ENCODE measurements around the gene OR2L8. TPM values are rescaled to one million over a fixed set of nuclear protein-coding genes. Genes with fewer than 3 reads are reported as not detected.

The OR2L8 gene
- total RNA-seq, 1 donor from 2014 or later, result not detected

DNA sequence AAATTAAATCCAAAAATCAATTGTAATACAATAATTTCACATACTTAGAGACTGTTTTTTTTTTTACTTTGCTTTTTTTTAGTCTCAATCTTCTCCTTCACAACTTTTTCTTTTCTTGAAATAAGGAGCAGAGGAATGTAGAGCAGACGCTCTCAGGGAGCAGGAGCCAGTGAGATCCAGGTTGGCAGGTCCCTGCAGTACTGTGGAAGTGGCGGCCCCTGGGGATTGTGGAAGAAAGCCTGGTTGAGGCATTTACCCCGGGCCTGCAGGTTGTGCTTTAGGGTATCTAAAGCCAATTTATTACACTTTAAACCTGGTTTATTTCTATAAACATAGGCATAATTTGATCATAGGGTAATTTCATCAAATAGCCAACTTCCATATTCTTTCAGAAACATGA is 24.7 kb upstream of the OR2L8 start:
- Histone ChIP-seq H3K27ac (ENCODE audit: low read depth, low read length) (no peak overlapping the region), H3K4me3 (ENCODE audit: insufficient read depth, low read depth, low read length) (no peak overlapping the region), H3K79me2 (ENCODE audit: insufficient read depth, low read length) (no peaks in the 10 kb centered on the region), H3K27me3 (ENCODE audit: insufficient read depth, low read length) (no peaks in the 10 kb centered on the region), H3K4me1 (ENCODE audit: insufficient read depth, low read length) (no peaks in the 10 kb centered on the region), H3K36me3 (ENCODE audit: insufficient read depth, low read length) (no peaks in the 10 kb centered on the region), H3K9me3 (ENCODE audit: insufficient read depth, low read depth, low read length) (peaks cover 4% of the 10 kb centered on the region), H4K20me1 (ENCODE audit: insufficient read depth, low read length) (no peaks in the 10 kb centered on the region), H3K9ac (ENCODE audit: low read length) (no peak overlapping the region), H2AFZ (ENCODE audit: low read depth, low read length) (no peak overlapping the region), H3K4me2 (ENCODE audit: low read length) (no peak overlapping the region)
- Mint-ChIP-seq H3K27me3 (ENCODE audit: low read depth, unreplicated experiment) (no peaks in the 10 kb centered on the region), H3K4me3 (ENCODE audit: unreplicated experiment) (no peak overlapping the region), H3K4me1 (ENCODE audit: low read depth, unreplicated experiment) (no peaks in the 10 kb centered on the region), H3K27ac (ENCODE audit: unreplicated experiment) (no peak overlapping the region), H3K36me3 (ENCODE audit: low read depth, unreplicated experiment) (no peaks in the 10 kb centered on the region), H3K9me3 (ENCODE audit: unreplicated experiment) (no peaks in the 10 kb centered on the region)
- no peak for DNase-seq (ENCODE audit: low read depth)
- no peak for FAIRE-seq
- TF ChIP-seq EZH2 (IDR thresholded peaks at IDR 0.05; ENCODE audit: insufficient read depth, low read length), result no peak
- TF ChIP-seq, protein P1, sequence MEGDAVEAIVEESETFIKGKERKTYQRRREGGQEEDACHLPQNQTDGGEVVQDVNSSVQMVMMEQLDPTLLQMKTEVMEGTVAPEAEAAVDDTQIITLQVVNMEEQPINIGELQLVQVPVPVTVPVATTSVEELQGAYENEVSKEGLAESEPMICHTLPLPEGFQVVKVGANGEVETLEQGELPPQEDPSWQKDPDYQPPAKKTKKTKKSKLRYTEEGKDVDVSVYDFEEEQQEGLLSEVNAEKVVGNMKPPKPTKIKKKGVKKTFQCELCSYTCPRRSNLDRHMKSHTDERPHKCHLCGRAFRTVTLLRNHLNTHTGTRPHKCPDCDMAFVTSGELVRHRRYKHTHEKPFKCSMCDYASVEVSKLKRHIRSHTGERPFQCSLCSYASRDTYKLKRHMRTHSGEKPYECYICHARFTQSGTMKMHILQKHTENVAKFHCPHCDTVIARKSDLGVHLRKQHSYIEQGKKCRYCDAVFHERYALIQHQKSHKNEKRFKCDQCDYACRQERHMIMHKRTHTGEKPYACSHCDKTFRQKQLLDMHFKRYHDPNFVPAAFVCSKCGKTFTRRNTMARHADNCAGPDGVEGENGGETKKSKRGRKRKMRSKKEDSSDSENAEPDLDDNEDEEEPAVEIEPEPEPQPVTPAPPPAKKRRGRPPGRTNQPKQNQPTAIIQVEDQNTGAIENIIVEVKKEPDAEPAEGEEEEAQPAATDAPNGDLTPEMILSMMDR (IDR thresholded peaks at IDR 0.05; ENCODE audit: insufficient read depth, low read depth, low read length), result no peak

DNA sequence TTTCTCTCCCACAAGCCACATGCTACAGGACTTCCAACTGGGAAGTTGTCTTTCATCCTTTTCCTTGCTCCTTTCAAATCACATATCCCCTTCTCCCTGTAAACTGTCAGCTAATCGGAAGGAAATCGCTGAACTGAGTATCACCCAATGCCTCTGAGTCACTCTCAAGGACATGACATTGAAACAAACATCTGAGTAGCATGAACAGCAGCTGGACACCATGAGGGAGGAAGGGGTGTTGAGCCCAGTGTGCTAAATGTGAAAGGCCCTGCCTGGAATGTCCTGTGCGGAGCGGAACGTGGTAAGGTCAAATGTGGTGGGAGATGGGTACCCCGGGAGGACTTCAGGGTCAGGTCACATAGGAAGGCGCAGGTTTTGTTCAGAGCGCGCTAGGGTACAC is 23.8 kb upstream of the OR2L8 start, which contains the start of gene OR2AJ1:
TSS of gene OR2AJ1 (plus strand) at position 22 of the 400 bp plus-strand sequence. CDS start 8,880 bp downstream, outside the sequence.
- no peaks in the 10 kb centered on the region for H3K36me3 Mint-ChIP-seq (ENCODE audit: low read depth, unreplicated experiment)

DNA sequence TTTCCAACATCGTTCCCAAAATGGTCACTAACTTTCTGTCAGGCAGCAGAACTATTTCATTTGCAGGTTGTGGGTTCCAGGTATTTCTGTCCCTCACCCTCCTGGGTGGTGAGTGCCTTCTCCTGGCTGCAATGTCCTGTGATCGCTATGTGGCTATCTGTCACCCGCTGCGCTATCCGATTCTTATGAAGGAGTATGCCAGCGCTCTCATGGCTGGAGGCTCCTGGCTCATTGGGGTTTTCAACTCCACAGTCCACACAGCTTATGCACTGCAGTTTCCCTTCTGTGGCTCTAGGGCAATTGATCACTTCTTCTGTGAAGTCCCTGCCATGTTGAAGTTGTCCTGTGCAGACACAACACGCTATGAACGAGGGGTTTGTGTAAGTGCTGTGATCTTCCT is 14.7 kb upstream of the OR2L8 start:
- H3K27ac Mint-ChIP-seq (ENCODE audit: unreplicated experiment), result no peak overlapping the region
- Histone ChIP-seq H3K4me3 (ENCODE audit: insufficient read depth, low read depth, low read length) (no peak overlapping the region), H3K27me3 (ENCODE audit: insufficient read depth, low read length) (no peaks in the 10 kb centered on the region), H3K36me3 (ENCODE audit: insufficient read depth, low read length) (no peaks in the 10 kb centered on the region), H2AFZ (ENCODE audit: low read depth, low read length) (no peak overlapping the region), H3K27ac (ENCODE audit: low read depth, low read length) (no peak overlapping the region), H3K4me2 (ENCODE audit: low read length) (no peak overlapping the region), H3K9me3 (ENCODE audit: insufficient read depth, low read depth, low read length) (no peaks in the 10 kb centered on the region), H4K20me1 (ENCODE audit: insufficient read depth, low read length) (no peaks in the 10 kb centered on the region), H3K9ac (ENCODE audit: low read length) (no peak overlapping the region), H3K4me1 (ENCODE audit: insufficient read depth, low read length) (no peaks in the 10 kb centered on the region), H3K79me2 (ENCODE audit: insufficient read depth, low read length) (no peaks in the 10 kb centered on the region)
- FAIRE-seq, result no peak
- no peak for TF ChIP-seq EZH2 (IDR thresholded peaks at IDR 0.05; ENCODE audit: insufficient read depth, low read length)
- TF ChIP-seq, protein P1 (IDR thresholded peaks at IDR 0.05; ENCODE audit: insufficient read depth, low read depth, low read length), result no peak
- no peaks in the 10 kb centered on the region for H3K4me1 Mint-ChIP-seq (ENCODE audit: low read depth, unreplicated experiment)
- no peak overlapping the region for H3K4me3 Mint-ChIP-seq (ENCODE audit: unreplicated experiment)
- peaks cover 7% of the 10 kb centered on the region for H3K9me3 Mint-ChIP-seq (ENCODE audit: unreplicated experiment)
- no peaks in the 10 kb centered on the region for H3K27me3 Mint-ChIP-seq (ENCODE audit: low read depth, unreplicated experiment)
- DNase-seq (ENCODE audit: low read depth), result no peak
- H3K36me3 Mint-ChIP-seq (ENCODE audit: low read depth, unreplicated experiment), result no peaks in the 10 kb centered on the region

More for the DNA sequence above, 23.8 kb upstream of the OR2L8 start, which contains the start of gene OR2AJ1:
- peaks cover 4% of the 10 kb centered on the region for H3K9me3 ChIP-seq (ENCODE audit: insufficient read depth, low read depth, low read length)
- TF ChIP-seq, protein P1 (IDR thresholded peaks at IDR 0.05; ENCODE audit: insufficient read depth, low read depth, low read length), result no peak
- TF ChIP-seq EZH2 (IDR thresholded peaks at IDR 0.05; ENCODE audit: insufficient read depth, low read length), result no peak
- no peak within 1 kb of the TSS for H3K9ac ChIP-seq (ENCODE audit: low read length)
- Mint-ChIP-seq H3K4me1 (ENCODE audit: low read depth, unreplicated experiment) (no peaks in the 10 kb centered on the region), H3K4me3 (ENCODE audit: unreplicated experiment) (no peak within 1 kb of the TSS), H3K27me3 (ENCODE audit: low read depth, unreplicated experiment) (no peaks in the 10 kb centered on the region), H3K9me3 (ENCODE audit: unreplicated experiment) (no peaks in the 10 kb centered on the region), H3K27ac (ENCODE audit: unreplicated experiment) (no peak within 1 kb of the TSS)
- FAIRE-seq (no peak), DNase-seq (ENCODE audit: low read depth) (no peak)
- no peaks in the 10 kb centered on the region for H4K20me1 ChIP-seq (ENCODE audit: insufficient read depth, low read length)
- no peaks in the 10 kb centered on the region for H3K4me1 ChIP-seq (ENCODE audit: insufficient read depth, low read length)
- no peak within 1 kb of the TSS for H3K4me2 ChIP-seq (ENCODE audit: low read length)
- H2AFZ ChIP-seq (ENCODE audit: low read depth, low read length), result no peak within 1 kb of the TSS
- H3K4me3 ChIP-seq (ENCODE audit: insufficient read depth, low read depth, low read length), result no peak within 1 kb of the TSS
- no peaks in the 10 kb centered on the region for H3K79me2 ChIP-seq (ENCODE audit: insufficient read depth, low read length)
- H3K36me3 ChIP-seq (ENCODE audit: insufficient read depth, low read length), result no peaks in the 10 kb centered on the region
- no peak within 1 kb of the TSS for H3K27ac ChIP-seq (ENCODE audit: low read depth, low read length)
- no peaks in the 10 kb centered on the region for H3K27me3 ChIP-seq (ENCODE audit: insufficient read depth, low read length)

Data from astrocyte (in vitro differentiated cells and primary cell).